GM19468 (cell line): Measurements from ENCODE around the gene PRKAG3.
"Not testable (repeated sequence)": the region's sequence is repeated elsewhere in the genome, so short reads cannot be mapped to it uniquely, and the experiment has no call there.

Source experiments
- ATAC-seq: cut with Tn5 transposase; IDR thresholded peaks from one replicate; pipeline ENCODE4 v1.9.1; 2021; ENCODE audit warnings: mild to moderate bottlenecking, moderate library complexity, moderate number of reproducible peaks; ENCODE audit not compliant: unreplicated experiment; ENCODE audit errors: extremely low read depth

PRKAG3 gene

GRCh38 chr2:218788529-218789255, 42.9 kb downstream of the PRKAG3 start:
- no peak for ATAC-seq

- no peak for ATAC-seq
These were observed 45.5 kb downstream of the PRKAG3 start for GRCh38 chr2:218786133-218786532.

- no peak for ATAC-seq
These were observed 46.5 kb downstream of the PRKAG3 start for GRCh38 chr2:218785103-218785502.

GRCh38 chr2:218783688-218784087, 47.9 kb downstream of the PRKAG3 start:
- ATAC-seq = no peak

- no peak for ATAC-seq
These were observed 49.1 kb downstream of the PRKAG3 start for GRCh38 chr2:218782528-218782844.

GRCh38 chr2:218781691-218782527, 49.7 kb downstream of the PRKAG3 start, which contains the start of gene CYP27A1:
Gene CYP27A1, plus strand, starts transcription at chr2:218782147. Its CDS starts 36 bp downstream, at chr2:218782183.
- no peak for ATAC-seq

- no peak for ATAC-seq
These were observed 50.5 kb downstream of the PRKAG3 start for GRCh38 chr2:218780851-218781690.

- no peak for ATAC-seq
These were observed 51.6 kb downstream of the PRKAG3 start for GRCh38 chr2:218780046-218780445.

- no peak for ATAC-seq
These were observed 54.2 kb downstream of the PRKAG3 start for GRCh38 chr2:218777276-218777990.

- ATAC-seq = no peak
These were observed 55.1 kb downstream of the PRKAG3 start for GRCh38 chr2:218776488-218776887.

GRCh38 chr2:218773881-218774280, 57.7 kb downstream of the PRKAG3 start:
- ATAC-seq = no peak

GRCh38 chr2:218772759-218773158, 58.8 kb downstream of the PRKAG3 start:
- ATAC-seq = not testable (repeated sequence)
